ENCODE measurements around the gene RANBP9.

Gene RANBP9

GRCh38 chr6:13712599-13712898 lies 914 bp upstream of the RANBP9 start:
- no peak for DNase-seq (ENCODE audit: low read depth)
- H3K4me3 ChIP-seq (ENCODE audit: low read depth, low read length) = peak overlapping the region; percentile 68

- no peak for DNase-seq (ENCODE audit: low read depth)
- H3K4me3 ChIP-seq (ENCODE audit: low read depth, low read length) = peak overlapping the region; percentile 83
Measured at GRCh38 chr6:13711324-13711732, 307 bp downstream of the RANBP9 start.

GRCh38 chr6:13710552-13711323 lies 897 bp downstream of the RANBP9 start:
- H3K4me3 ChIP-seq (ENCODE audit: low read depth, low read length) = peak overlapping the region; percentile 83
- DNase-seq (ENCODE audit: low read depth) = no peak

GRCh38 chr6:13709689-13710551 lies 1.7 kb downstream of the RANBP9 start:
- DNase-seq (ENCODE audit: low read depth) = no peak
- H3K4me3 ChIP-seq (ENCODE audit: low read depth, low read length) = peak overlapping the region; percentile 83

- peak overlapping the region; percentile 83 for H3K4me3 ChIP-seq (ENCODE audit: low read depth, low read length)
- no peak for DNase-seq (ENCODE audit: low read depth)
Measured at GRCh38 chr6:13708736-13709135, 2.9 kb downstream of the RANBP9 start.

GRCh38 chr6:13703496-13703895 lies 8.1 kb downstream of the RANBP9 start:
- no peak for DNase-seq (ENCODE audit: low read depth)
- no peak overlapping the region for H3K4me3 ChIP-seq (ENCODE audit: low read depth, low read length)

- no peak for DNase-seq (ENCODE audit: low read depth)
- no peak overlapping the region for H3K4me3 ChIP-seq (ENCODE audit: low read depth, low read length)
Measured at GRCh38 chr6:13702809-13703302, 8.8 kb downstream of the RANBP9 start.

- no peak overlapping the region for H3K4me3 ChIP-seq (ENCODE audit: low read depth, low read length)
- no peak for DNase-seq (ENCODE audit: low read depth)
Measured at GRCh38 chr6:13700232-13700631, 11.4 kb downstream of the RANBP9 start.

GRCh38 chr6:13698715-13699114 lies 12.9 kb downstream of the RANBP9 start:
- no peak overlapping the region for H3K4me3 ChIP-seq (ENCODE audit: low read depth, low read length)

GRCh38 chr6:13697857-13698256 lies 13.8 kb downstream of the RANBP9 start:
- H3K4me3 ChIP-seq (ENCODE audit: low read depth, low read length) = no peak overlapping the region
- no peak for DNase-seq (ENCODE audit: low read depth)

More at GRCh38 chr6:13698715-13699114, 12.9 kb downstream of the RANBP9 start:
- no peak for DNase-seq (ENCODE audit: low read depth)

- H3K4me3 ChIP-seq (ENCODE audit: low read depth, low read length) = no peak overlapping the region
- no peak for DNase-seq (ENCODE audit: low read depth)
Measured at GRCh38 chr6:13696226-13696625, 15.4 kb downstream of the RANBP9 start.

- no peak overlapping the region for H3K4me3 ChIP-seq (ENCODE audit: low read depth, low read length)
- DNase-seq (ENCODE audit: low read depth) = no peak
Measured at GRCh38 chr6:13695252-13695651, 16.4 kb downstream of the RANBP9 start.

GRCh38 chr6:13694562-13694961 lies 17.1 kb downstream of the RANBP9 start:
- no peak for DNase-seq (ENCODE audit: low read depth)
- no peak overlapping the region for H3K4me3 ChIP-seq (ENCODE audit: low read depth, low read length)

GRCh38 chr6:13689511-13690256 lies 22.0 kb downstream of the RANBP9 start:
- DNase-seq (ENCODE audit: low read depth) = no peak
- no peak overlapping the region for H3K4me3 ChIP-seq (ENCODE audit: low read depth, low read length)

GRCh38 chr6:13688692-13689196 lies 22.9 kb downstream of the RANBP9 start:
- no peak overlapping the region for H3K4me3 ChIP-seq (ENCODE audit: low read depth, low read length)
- no peak for DNase-seq (ENCODE audit: low read depth)

- no peak overlapping the region for H3K4me3 ChIP-seq (ENCODE audit: low read depth, low read length)
- DNase-seq (ENCODE audit: low read depth) = no peak
Measured at GRCh38 chr6:13687917-13688351, 23.7 kb downstream of the RANBP9 start.

- no peak for DNase-seq (ENCODE audit: low read depth)
- no peak overlapping the region for H3K4me3 ChIP-seq (ENCODE audit: low read depth, low read length)
Measured at GRCh38 chr6:13684855-13685254, 26.8 kb downstream of the RANBP9 start.

GRCh38 chr6:13683038-13683437 lies 28.6 kb downstream of the RANBP9 start:
- no peak for DNase-seq (ENCODE audit: low read depth)
- H3K4me3 ChIP-seq (ENCODE audit: low read depth, low read length) = no peak overlapping the region

GRCh38 chr6:13682346-13682745 lies 29.3 kb downstream of the RANBP9 start:
- no peak overlapping the region for H3K4me3 ChIP-seq (ENCODE audit: low read depth, low read length)

More at GRCh38 chr6:13682346-13682745, 29.3 kb downstream of the RANBP9 start:
- no peak for DNase-seq (ENCODE audit: low read depth)

Data from skeletal muscle cell (primary cell).